Heart right ventricle (tissue), 16 donors: ENCODE data around the gene CHTF18. TPM values are rescaled to one million over a fixed set of nuclear protein-coding genes. Genes with fewer than 3 reads are reported as not detected.

Experiments
- ATAC-seq, 8 donors: fragments of 200-7000 bp; cut with Tn5 transposase; one replicate each; pipeline ENCODE4 v1.9.1; 2020; ENCODE audit warnings: mild to moderate bottlenecking in 8 of 8, moderate library complexity in 8 of 8, moderate number of reproducible peaks in 1 of 8
- DNase-seq, 2 donors: peaks; one replicate each; pipeline ENCODE4 v3.0.0-alpha.2; 2020
- H3K27ac ChIP-seq, 10 donors: fragments of 200-600 bp; sonication (generic) in 2 of 10; one replicate each; pipeline versions ENCODE4 v1.5.0 to v1.8.0; 2020 to 2022; ENCODE audit warnings: mild to moderate bottlenecking in 3 of 10
- H3K27me3 ChIP-seq, 7 donors: fragments of 200-600 bp; one replicate each; pipeline ENCODE4 v1.8.0; 2021 to 2022; ENCODE audit warnings: mild to moderate bottlenecking in 2 of 7
- H3K36me3 ChIP-seq, 9 donors: fragments of 200-600 bp; sonication (generic) in 1 of 9; one replicate each; pipeline versions ENCODE4 v1.5.0 to v1.8.0; 2020 to 2022; ENCODE audit warnings: mild to moderate bottlenecking in 2 of 9
- H3K4me1 ChIP-seq, 9 donors: fragments of 200-600 bp; sonication (generic) in 1 of 9; one replicate each; pipeline versions ENCODE4 v1.5.0 to v1.8.0; 2020 to 2022; ENCODE audit warnings: mild to moderate bottlenecking in 4 of 9
- H3K4me3 ChIP-seq, 10 donors: fragments of 200-600 bp; sonication (generic) in 2 of 10; one replicate each; pipeline versions ENCODE4 v1.5.0 to v1.8.0; 2020 to 2022; ENCODE audit warnings: mild to moderate bottlenecking in 7 of 10, moderate library complexity in 2 of 10
- H3K9me3 ChIP-seq, 11 donors: fragments of 200-600 bp in 10 of 11; sonication (generic) in 2 of 11; one replicate each; pipeline versions ENCODE4 v1.5.0 to v1.8.0; 2013 to 2022; ENCODE audit warnings: mild to moderate bottlenecking in 2 of 11, control low read depth in 1 of 11, moderate library complexity in 1 of 11
- CTCF ChIP-seq, 9 donors: fragments of 200-600 bp; sonication (generic) in 2 of 9; IDR thresholded peaks; one replicate each; pipeline versions ENCODE4 v1.5.0 to v1.8.0; 2021 to 2022; ENCODE audit warnings: antibody characterized with exemption in 9 of 9, mild to moderate bottlenecking in 5 of 9, moderate library complexity in 1 of 9
- WGBS, 2 donors: extraction: QIAGEN DNeasy Blood & Tissue Kit; methylation state at CpG; one replicate each; pipeline ENCODE4 v1.1.7; 2013; ENCODE audit warnings: inconsistent platforms in 1 of 2; 5-methylcytosine and 5-hydroxymethylcytosine counted together
- intact Hi-C, 10 donors: fragments of 100-400 bp; cut with DNase I; formaldehyde crosslinking; loops; one replicate each; pipeline versions ENCODE4 v1.11.1 to v1.14.2; 2022
- polyA plus RNA-seq, 2 donors: library from polyadenylated mRNA; stranded (reverse); fragments of 200-250 nt; gene quantifications; one replicate each; pipeline ENCODE4 v1.2.3, GENCODE V29; 2013
- total RNA-seq, 10 donors: library from RNA; stranded (reverse); fragmentation: NEBNext Ultra II Directional in 3 of 10; extraction: Animal tissue kit (Norgen Biotek cat#: 25700) in 3 of 10; gene quantifications; one replicate each; pipeline versions ENCODE4 v1.2.1 to v1.2.4, GENCODE V29; 2021 to 2023
- donor health status: Arrhythmogenic right ventricular cardiomyopathy.
- donor health status: ischemic (EF 13 %, LVEDD 7.1; RV severe dilation, severe dysfunction).
- donor health status: healthy with polysubstance abuse.
- donor health status: DM: no; HTN: yes; CAD: no.
- donor health status: DM: no; HTN: no; CAD: no.
- donor health status: ischemic (EF 25% LVEDD 6.9; RV normal size, moderate dysfunction).
- donor health status: ischemic (EF 25% LVEDD 5.7; RV mildly dilated, moderate dysfunction).
- donor health status: healthy.
- donor health status: DM: yes; HTN: yes; CAD: no.
- donor health status: Ischemic cardiomyopathy.
- donor health status: ischemic (EF 35%, LVEDD 5.7; RV mildly dilated, moderate dysfunction).
- donor health status: nonischemic (EF 11% LVEDD 7.7; RV severe dilation, severe dysfunction).
- donor health status: DM: yes; HTN: yes; CAD: no.
- donor health status: PGD.
- donor health status: ischemic (EF 29% LVEDD 5.4; RV normal size, mild dysfunction).
- donor health status: nonischemic (EF 23%, LVEDD 6.1; RV moderate dilation, normal function).

CHTF18 gene
- total and polyA plus RNA-seq, 12 donors, result 2.8 to 8.2 (median 5.8) TPM

GRCh38 chr16:796296-797119 lies 8.1 kb downstream of the CHTF18 start:
- ATAC-seq (no peak), DNase-seq (no peak)
- 94 to 98% methylated on average over 38 of the region's 38 CpGs for WGBS, 2 donors
- no peak for TF ChIP-seq CTCF (IDR thresholded peaks at IDR 0.05)
- Histone ChIP-seq H3K4me1 (peaks cover 0 to 5% (median 0%) of the 10 kb centered on the region in 9 donors), H3K27me3 (peaks cover 0 to 39% (median 34%) of the 10 kb centered on the region in 7 donors), H3K4me3 (no peak overlapping the region), H3K36me3 (peaks cover 0 to 12% (median 0%) of the 10 kb centered on the region in 9 donors), H3K9me3 (no peaks in the 10 kb centered on the region), H3K27ac (no peak overlapping the region)
- intact Hi-C loops, result no loop called here

GRCh38 chr16:797120-797420 lies 8.7 kb downstream of the CHTF18 start:
- H3K4me1 ChIP-seq, result peaks cover 0 to 5% (median 0%) of the 10 kb centered on the region in 9 donors
- ATAC-seq, result no peak
- DNase-seq, result no peak
- H3K27me3 ChIP-seq, result peaks cover 0 to 44% (median 39%) of the 10 kb centered on the region in 7 donors
- intact Hi-C loops, result no loop called here
- H3K27ac ChIP-seq, result no peak overlapping the region
- H3K4me3 ChIP-seq, result no peak overlapping the region
- 97 to 100% methylated on average over 2 of the region's 2 CpGs for WGBS, 2 donors
- peaks cover 0 to 10% (median 0%) of the 10 kb centered on the region in 9 donors for H3K36me3 ChIP-seq
- TF ChIP-seq CTCF (IDR thresholded peaks at IDR 0.05), result no peak
- H3K9me3 ChIP-seq, result no peaks in the 10 kb centered on the region

- intact Hi-C loops, result no loop called here
- Histone ChIP-seq H3K4me3 (no peak overlapping the region), H3K9me3 (no peaks in the 10 kb centered on the region), H3K36me3 (peaks cover 0 to 6% (median 0%) of the 10 kb centered on the region in 9 donors), H3K27ac (no peak overlapping the region), H3K27me3 (peaks cover 0 to 51% (median 46%) of the 10 kb centered on the region in 7 donors), H3K4me1 (peaks cover 0 to 5% (median 0%) of the 10 kb centered on the region in 9 donors)
- DNase-seq (no peak), ATAC-seq (no peak)
- 93 to 95% methylated on average over 22 of the region's 22 CpGs for WGBS, 2 donors
- no peak for TF ChIP-seq CTCF (IDR thresholded peaks at IDR 0.05)
These were observed 9.3 kb downstream of the CHTF18 start for GRCh38 chr16:797686-798085.

- Histone ChIP-seq H3K27ac (no peak overlapping the region), H3K27me3 (peaks cover 0 to 57% (median 48%) of the 10 kb centered on the region in 7 donors), H3K36me3 (peaks cover 0 to 4% (median 0%) of the 10 kb centered on the region in 9 donors), H3K9me3 (no peaks in the 10 kb centered on the region), H3K4me3 (no peak overlapping the region), H3K4me1 (peaks cover 0 to 5% (median 0%) of the 10 kb centered on the region in 9 donors)
- no peak for TF ChIP-seq CTCF (IDR thresholded peaks at IDR 0.05)
- DNase-seq, result no peak
- no peak for ATAC-seq
- intact Hi-C loops, result no loop called here
- WGBS, 2 donors, result 92 to 94% methylated on average over 19 of the region's 19 CpGs
These were observed 10.2 kb downstream of the CHTF18 start for GRCh38 chr16:798666-799065.
